Inflammatory macrophage treated with lipopolysaccharide for 4 hours (primary cell): Measurements from ENCODE around the gene LENG1.
"Not testable (repeated sequence)": the region's sequence is repeated elsewhere in the genome, so short reads cannot be mapped to it uniquely, and the experiment has no call there.

Experiments used
- DNase-seq: peaks from one replicate; pipeline ENCODE4 v3.0.0-alpha.2; 2020

LENG1 gene

GRCh38 chr19:54159352-54160181 lies at the start of gene LENG1:
Gene LENG1, minus strand, starts transcription at chr19:54159721. Its CDS starts 26 bp downstream, at chr19:54159695.
- peak; percentile 100 for DNase-seq

GRCh38 chr19:54208784-54209057 lies 49.2 kb upstream of the LENG1 start:
- DNase-seq = no peak

- peak; percentile 100 for DNase-seq
Observed at GRCh38 chr19:54207983-54208783, 48.7 kb upstream of the LENG1 start.

- DNase-seq = no peak
Observed at GRCh38 chr19:54207676-54207982, 48.1 kb upstream of the LENG1 start.

- not testable (repeated sequence) for DNase-seq
Observed at GRCh38 chr19:54207193-54207592, 47.7 kb upstream of the LENG1 start.

GRCh38 chr19:54206831-54207177 lies 47.3 kb upstream of the LENG1 start:
- DNase-seq = no peak

GRCh38 chr19:54206030-54206830 lies 46.7 kb upstream of the LENG1 start:
- DNase-seq = peak; percentile 81

- DNase-seq = no peak
Observed at GRCh38 chr19:54204767-54205468, 45.4 kb upstream of the LENG1 start.

- DNase-seq = no peak
Observed at GRCh38 chr19:54203151-54203611, 43.7 kb upstream of the LENG1 start.

- no peak for DNase-seq
Observed at GRCh38 chr19:54201980-54202379, 42.5 kb upstream of the LENG1 start.

- no peak for DNase-seq
Observed at GRCh38 chr19:54201172-54201701, 41.7 kb upstream of the LENG1 start.

- DNase-seq = no peak
Observed at GRCh38 chr19:54199401-54199800, 39.9 kb upstream of the LENG1 start.

GRCh38 chr19:54197121-54197520 lies 37.6 kb upstream of the LENG1 start:
- peak; percentile 52 for DNase-seq

- peak; percentile 13 for DNase-seq
Observed at GRCh38 chr19:54196536-54196935, 37.0 kb upstream of the LENG1 start.

GRCh38 chr19:54194463-54194862 lies 34.9 kb upstream of the LENG1 start:
- not testable (repeated sequence) for DNase-seq

GRCh38 chr19:54193011-54193410 lies 33.5 kb upstream of the LENG1 start:
- no peak for DNase-seq

- DNase-seq = no peak
Observed at GRCh38 chr19:54191811-54192453, 32.4 kb upstream of the LENG1 start.

- DNase-seq = peak; percentile 87
Observed at GRCh38 chr19:54191011-54191810, 31.7 kb upstream of the LENG1 start, which contains the start of gene TSEN34. Gene TSEN34, plus strand, starts transcription at chr19:54191308. Its CDS starts 57 bp downstream, at chr19:54191365.

GRCh38 chr19:54190503-54191010 lies 31.0 kb upstream of the LENG1 start:
- DNase-seq = peak; percentile 100

GRCh38 chr19:54189735-54190502 lies 30.4 kb upstream of the LENG1 start:
- DNase-seq = peak; percentile 100
